Prostate gland (tissue), 2 donors: ENCODE measurements around the gene PHF21B. TPM values are rescaled to one million over a fixed set of nuclear protein-coding genes. Genes with fewer than 3 reads are reported as not detected.

ENCODE experiments used
- DNase-seq: peaks from one replicate; pipeline ENCODE4 v3.0.0-alpha.2; 2019; ENCODE audit warnings: low spot score
- H3K27ac ChIP-seq, 2 donors: fragments of 200-600 bp; sonication (generic); 2 replicates each; pipeline ENCODE4 v1.5.1; 2017 to 2019
- H3K27me3 ChIP-seq: fragments of 200-600 bp; sonication (generic); replicated peaks from 2 replicates; pipeline ENCODE4 v1.5.1; 2019; ENCODE audit not compliant: insufficient read depth
- H3K36me3 ChIP-seq, 2 donors: fragments of 200-600 bp; sonication (generic); 1 replicate in 1 of 2; 2 replicates in 1 of 2; pipeline versions ENCODE4 v1.5.1 to v1.8.1; 2017 to 2019
- H3K4me1 ChIP-seq: fragments of 200-600 bp; sonication (generic); replicated peaks from 2 replicates; pipeline ENCODE4 v1.5.1; 2019
- H3K4me3 ChIP-seq, 2 donors: fragments of 200-600 bp; sonication (generic); 2 replicates each; pipeline ENCODE4 v1.5.1; 2017 to 2019
- H3K9me3 ChIP-seq: fragments of 200-600 bp; sonication (generic); 2 replicates; pipeline ENCODE4 v1.5.1; 2017
- POLR2A ChIP-seq: fragments of 450-650 bp; IDR thresholded peaks from one replicate; pipeline ENCODE4 v1.6.1; 2016; ENCODE audit warnings: antibody characterized with exemption, mild to moderate bottlenecking
- POLR2AphosphoS5 ChIP-seq: sonication (generic); formaldehyde crosslinking; IDR thresholded peaks from one replicate; pipeline ENCODE4 v1.6.1; 2017; ENCODE audit warnings: antibody characterized with exemption
- WGBS: methylation state at CpG from one replicate; pipeline ENCODE4 v1.1.5; 2018; 5-methylcytosine and 5-hydroxymethylcytosine counted together
- intact Hi-C: fragments of 100-400 bp; cut with DNase I; formaldehyde crosslinking; loops from one replicate; pipeline ENCODE4 v1.14.2; 2022
- total RNA-seq, 2 donors: library from RNA; depleted of rRNA; stranded (reverse); fragments of >200 nt; gene quantifications; one replicate each; pipeline ENCODE4 v1.1.0, GENCODE V29; 2016
- TF ChIP-seq, protein P1 (sequence below), 4 experiments: fragments of 200-600 bp in 2 of 4; fragments of 450-650 bp in 2 of 4; sonication (generic) in 2 of 4; IDR thresholded peaks; 1 replicate in 3 of 4; 2 replicates in 1 of 4; pipeline ENCODE4 v1.5.1; 2016 to 2019; ENCODE audit warnings: antibody characterized with exemption in 4 of 4, mild to moderate bottlenecking in 2 of 4, moderate library complexity in 2 of 4

Gene PHF21B
- total RNA-seq, 2 donors from 2014 or later = 9.7 to 27.3 TPM

DNA sequence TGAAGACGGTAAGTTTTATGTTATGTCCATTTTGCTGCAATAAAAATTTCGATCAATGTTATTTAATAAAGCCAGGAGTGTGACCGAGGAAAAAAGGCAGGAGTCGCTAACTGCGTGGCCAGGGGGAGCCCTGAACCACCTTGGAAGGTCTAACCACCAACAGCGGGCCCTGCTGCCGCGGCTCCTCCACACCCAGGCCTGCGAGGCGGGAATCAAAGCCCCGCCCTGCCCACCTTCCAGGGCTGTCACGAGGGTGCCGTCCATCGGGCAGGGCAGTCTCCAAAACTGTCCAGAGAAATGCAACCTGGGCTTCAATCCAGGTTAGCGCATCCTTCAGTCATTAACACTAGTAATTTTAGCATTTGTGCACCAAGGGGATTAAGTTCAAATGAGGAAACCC is 19.0 kb downstream of the PHF21B start:
- Histone ChIP-seq H3K4me3 (no peak overlapping the region), H3K27ac (no peak overlapping the region), H3K27me3 (no peaks in the 10 kb centered on the region), H3K36me3 (no peaks in the 10 kb centered on the region), H3K9me3 (no peaks in the 10 kb centered on the region), H3K4me1 (peaks cover 8% of the 10 kb centered on the region)
- no peak for DNase-seq
- intact Hi-C loops = no loop called here
- no peak for TF ChIP-seq POLR2A
- 76% methylated on average over 15 of the region's 15 CpGs for WGBS

- intact Hi-C loops = no loop called here
- DNase-seq = no peak
- no peak overlapping the region for H3K4me3 ChIP-seq
- no peak for TF ChIP-seq POLR2A
- TF ChIP-seq POLR2AphosphoS5 = no peak
- TF ChIP-seq, protein P1, sequence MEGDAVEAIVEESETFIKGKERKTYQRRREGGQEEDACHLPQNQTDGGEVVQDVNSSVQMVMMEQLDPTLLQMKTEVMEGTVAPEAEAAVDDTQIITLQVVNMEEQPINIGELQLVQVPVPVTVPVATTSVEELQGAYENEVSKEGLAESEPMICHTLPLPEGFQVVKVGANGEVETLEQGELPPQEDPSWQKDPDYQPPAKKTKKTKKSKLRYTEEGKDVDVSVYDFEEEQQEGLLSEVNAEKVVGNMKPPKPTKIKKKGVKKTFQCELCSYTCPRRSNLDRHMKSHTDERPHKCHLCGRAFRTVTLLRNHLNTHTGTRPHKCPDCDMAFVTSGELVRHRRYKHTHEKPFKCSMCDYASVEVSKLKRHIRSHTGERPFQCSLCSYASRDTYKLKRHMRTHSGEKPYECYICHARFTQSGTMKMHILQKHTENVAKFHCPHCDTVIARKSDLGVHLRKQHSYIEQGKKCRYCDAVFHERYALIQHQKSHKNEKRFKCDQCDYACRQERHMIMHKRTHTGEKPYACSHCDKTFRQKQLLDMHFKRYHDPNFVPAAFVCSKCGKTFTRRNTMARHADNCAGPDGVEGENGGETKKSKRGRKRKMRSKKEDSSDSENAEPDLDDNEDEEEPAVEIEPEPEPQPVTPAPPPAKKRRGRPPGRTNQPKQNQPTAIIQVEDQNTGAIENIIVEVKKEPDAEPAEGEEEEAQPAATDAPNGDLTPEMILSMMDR (IDR thresholded peaks at IDR 0.05) = no peak
- 88% methylated on average over 13 of the region's 13 CpGs for WGBS
- H3K9me3 ChIP-seq = no peaks in the 10 kb centered on the region
- H3K4me1 ChIP-seq = peaks cover 4% of the 10 kb centered on the region
- no peaks in the 10 kb centered on the region for H3K27me3 ChIP-seq
- no peak overlapping the region for H3K27ac ChIP-seq
- H3K36me3 ChIP-seq = no peaks in the 10 kb centered on the region
Observed at GRCh38 chr22:44990328-44990727, 19.5 kb downstream of the PHF21B start.

- TF ChIP-seq, protein P1 (IDR thresholded peaks at IDR 0.05) = peak in 1 of 4 experiments; percentile 11
- no peak for TF ChIP-seq POLR2A
- intact Hi-C loops = loop anchor here (10.0 kb wide), 1 partner anchor 96 kb away; no protein-coding TSS in a partner anchor
- Histone ChIP-seq H3K27ac (no peak overlapping the region), H3K27me3 (no peaks in the 10 kb centered on the region), H3K4me1 (no peaks in the 10 kb centered on the region), H3K4me3 (no peak overlapping the region), H3K9me3 (no peaks in the 10 kb centered on the region), H3K36me3 (no peaks in the 10 kb centered on the region)
- WGBS = 71% methylated on average over 5 of the region's 5 CpGs
- no peak for DNase-seq
Observed at GRCh38 chr22:44988671-44989070, 21.1 kb downstream of the PHF21B start.

DNA sequence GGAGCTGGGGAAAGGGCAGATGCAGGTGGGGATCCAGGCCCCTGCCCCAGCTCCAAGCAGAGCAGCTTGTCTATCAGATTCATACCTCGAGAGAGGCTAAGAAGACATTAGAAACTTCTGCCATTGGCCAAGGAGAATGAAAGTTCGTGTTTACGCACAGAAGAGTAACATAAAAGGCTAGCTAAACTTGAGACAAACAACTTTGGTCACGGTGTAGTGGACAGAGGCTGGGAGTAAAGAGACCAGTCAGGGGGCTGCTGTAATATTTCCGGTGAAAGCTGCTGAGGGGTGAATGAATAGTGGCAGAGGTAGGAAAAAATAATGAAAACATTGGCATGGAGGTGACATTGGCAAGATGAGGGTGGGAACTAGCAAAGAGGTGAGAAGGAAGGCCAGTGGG is 22.9 kb downstream of the PHF21B start:
- TF ChIP-seq POLR2AphosphoS5 (no peak), POLR2A (no peak)
- TF ChIP-seq, protein P1 (IDR thresholded peaks at IDR 0.05) = no peak
- intact Hi-C loops = loop anchor here (10.0 kb wide), 1 partner anchor 98 kb away; no protein-coding TSS in a partner anchor
- 92% methylated on average over 5 of the region's 5 CpGs for WGBS
- Histone ChIP-seq H3K36me3 (no peaks in the 10 kb centered on the region), H3K27me3 (no peaks in the 10 kb centered on the region), H3K9me3 (no peaks in the 10 kb centered on the region), H3K4me1 (no peaks in the 10 kb centered on the region), H3K27ac (no peak overlapping the region), H3K4me3 (no peak overlapping the region)
- DNase-seq = no peak

- Histone ChIP-seq H3K4me1 (no peaks in the 10 kb centered on the region), H3K9me3 (no peaks in the 10 kb centered on the region), H3K27ac (no peak overlapping the region), H3K36me3 (no peaks in the 10 kb centered on the region), H3K4me3 (no peak overlapping the region), H3K27me3 (no peaks in the 10 kb centered on the region)
- no peak for DNase-seq
- TF ChIP-seq POLR2A = no peak
- TF ChIP-seq, protein P1 (IDR thresholded peaks at IDR 0.05) = no peak
- no peak for TF ChIP-seq POLR2AphosphoS5
- 97% methylated on average over 4 of the region's 4 CpGs for WGBS
- intact Hi-C loops = loop anchor here (10.0 kb wide), 1 partner anchor 99 kb away; no protein-coding TSS in a partner anchor
Observed at GRCh38 chr22:44985906-44986527, 23.8 kb downstream of the PHF21B start.
